ENCODE results near the gene CPN2.
A peak's percentile ranks its signal among the peaks of the same experiment; 100 is the strongest.

The CPN2 gene, protein sequence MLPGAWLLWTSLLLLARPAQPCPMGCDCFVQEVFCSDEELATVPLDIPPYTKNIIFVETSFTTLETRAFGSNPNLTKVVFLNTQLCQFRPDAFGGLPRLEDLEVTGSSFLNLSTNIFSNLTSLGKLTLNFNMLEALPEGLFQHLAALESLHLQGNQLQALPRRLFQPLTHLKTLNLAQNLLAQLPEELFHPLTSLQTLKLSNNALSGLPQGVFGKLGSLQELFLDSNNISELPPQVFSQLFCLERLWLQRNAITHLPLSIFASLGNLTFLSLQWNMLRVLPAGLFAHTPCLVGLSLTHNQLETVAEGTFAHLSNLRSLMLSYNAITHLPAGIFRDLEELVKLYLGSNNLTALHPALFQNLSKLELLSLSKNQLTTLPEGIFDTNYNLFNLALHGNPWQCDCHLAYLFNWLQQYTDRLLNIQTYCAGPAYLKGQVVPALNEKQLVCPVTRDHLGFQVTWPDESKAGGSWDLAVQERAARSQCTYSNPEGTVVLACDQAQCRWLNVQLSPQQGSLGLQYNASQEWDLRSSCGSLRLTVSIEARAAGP

DNA sequence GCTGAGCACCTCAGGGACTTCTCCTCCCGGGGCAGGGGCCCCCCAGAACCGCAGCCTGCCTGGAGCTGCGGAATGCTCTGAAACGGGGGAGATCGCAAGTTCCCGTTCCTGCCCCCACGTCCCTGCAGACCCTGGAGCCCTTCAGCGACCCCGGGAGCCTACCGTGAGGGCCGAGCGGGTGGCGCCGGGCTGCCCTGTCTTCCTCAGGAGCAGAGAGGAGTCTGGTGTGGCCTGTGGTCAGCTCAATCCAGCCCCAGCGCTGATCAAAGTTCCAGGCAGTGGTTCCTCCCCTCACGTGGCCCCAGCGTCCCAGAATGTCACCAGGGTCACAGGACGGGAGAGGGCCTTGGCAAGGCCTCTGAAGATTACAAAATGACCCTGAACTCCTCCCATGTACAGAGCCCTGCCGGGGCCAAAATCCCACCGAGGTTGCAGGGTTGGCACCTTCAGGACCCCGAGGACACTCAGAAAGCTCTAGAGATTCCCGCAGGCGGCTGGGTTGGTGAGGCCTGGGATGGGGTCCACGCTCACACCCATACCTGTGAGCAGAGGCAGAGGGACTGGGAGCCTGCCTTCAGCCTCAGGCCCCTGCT is at the start of gene CPN2:
Gene CPN2 (minus strand): TSS at position 249 of the 593 bp plus-strand sequence. CDS start 8,626 bp downstream, outside the sequence.
- DNase-seq (ENCODE audit: low spot score) = no peak

DNA sequence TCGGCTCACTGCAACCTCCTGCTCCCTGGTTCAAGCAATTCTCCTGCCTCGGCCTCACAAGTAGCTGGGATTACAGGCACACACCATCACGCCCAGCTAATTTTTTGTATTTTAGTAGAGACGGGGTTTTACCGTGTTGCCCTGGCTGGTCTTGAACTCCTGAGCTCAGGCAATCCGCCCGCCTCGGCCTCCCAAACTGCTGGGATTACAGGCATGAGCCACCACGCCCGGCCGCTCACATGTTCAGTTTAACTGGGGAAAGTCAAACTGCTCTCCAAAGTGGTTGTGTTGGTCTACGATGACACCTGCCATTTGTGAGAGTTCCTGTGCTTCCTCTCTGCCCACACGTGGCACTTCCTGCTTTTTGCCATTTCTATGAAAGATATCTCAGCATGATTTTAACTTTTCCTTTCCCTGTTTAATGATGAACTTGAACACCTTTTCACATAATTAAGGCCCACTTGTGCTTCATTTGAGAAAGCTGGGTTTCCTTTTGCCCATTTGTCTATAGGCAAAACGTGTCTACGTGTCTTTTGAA is 48.8 kb upstream of the CPN2 start:
- no peak for DNase-seq (ENCODE audit: low spot score)

- DNase-seq (ENCODE audit: low spot score) = no peak
Measured at GRCh38 chr3:194399166-194399565, 48.0 kb upstream of the CPN2 start, which contains the start of gene GP5. GP5 (minus strand) TSS chr3:194399266; CDS start chr3:194398282, 984 bp downstream.

DNA sequence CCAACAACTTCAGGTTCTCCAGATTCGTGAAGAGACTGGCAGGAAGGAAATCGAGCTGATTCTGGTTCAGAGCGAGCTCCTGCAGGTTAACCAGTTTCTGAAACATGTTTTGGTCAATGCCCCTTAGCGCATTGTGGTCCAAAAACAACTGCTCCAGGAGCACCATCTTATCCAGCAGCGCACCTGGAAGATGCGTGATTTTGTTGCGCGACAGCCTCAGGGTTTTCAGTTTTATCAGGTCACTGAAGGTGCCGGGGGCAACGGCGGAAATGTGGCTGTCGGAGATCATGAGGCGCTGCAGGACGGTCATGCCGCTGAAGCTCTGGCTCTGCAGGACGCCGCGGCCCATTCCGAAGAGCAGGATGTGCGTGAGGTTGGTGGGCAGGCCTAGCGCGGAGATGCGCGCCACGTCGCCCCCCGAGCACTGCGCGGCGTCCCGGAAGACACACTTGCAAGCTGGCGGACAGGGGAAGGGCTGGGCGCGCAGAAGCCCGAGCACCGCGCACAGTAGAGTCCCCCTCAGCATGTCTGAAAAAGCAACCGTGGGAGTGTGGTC is 46.7 kb upstream of the CPN2 start:
- peak; percentile 39 for DNase-seq (ENCODE audit: low spot score)

DNA sequence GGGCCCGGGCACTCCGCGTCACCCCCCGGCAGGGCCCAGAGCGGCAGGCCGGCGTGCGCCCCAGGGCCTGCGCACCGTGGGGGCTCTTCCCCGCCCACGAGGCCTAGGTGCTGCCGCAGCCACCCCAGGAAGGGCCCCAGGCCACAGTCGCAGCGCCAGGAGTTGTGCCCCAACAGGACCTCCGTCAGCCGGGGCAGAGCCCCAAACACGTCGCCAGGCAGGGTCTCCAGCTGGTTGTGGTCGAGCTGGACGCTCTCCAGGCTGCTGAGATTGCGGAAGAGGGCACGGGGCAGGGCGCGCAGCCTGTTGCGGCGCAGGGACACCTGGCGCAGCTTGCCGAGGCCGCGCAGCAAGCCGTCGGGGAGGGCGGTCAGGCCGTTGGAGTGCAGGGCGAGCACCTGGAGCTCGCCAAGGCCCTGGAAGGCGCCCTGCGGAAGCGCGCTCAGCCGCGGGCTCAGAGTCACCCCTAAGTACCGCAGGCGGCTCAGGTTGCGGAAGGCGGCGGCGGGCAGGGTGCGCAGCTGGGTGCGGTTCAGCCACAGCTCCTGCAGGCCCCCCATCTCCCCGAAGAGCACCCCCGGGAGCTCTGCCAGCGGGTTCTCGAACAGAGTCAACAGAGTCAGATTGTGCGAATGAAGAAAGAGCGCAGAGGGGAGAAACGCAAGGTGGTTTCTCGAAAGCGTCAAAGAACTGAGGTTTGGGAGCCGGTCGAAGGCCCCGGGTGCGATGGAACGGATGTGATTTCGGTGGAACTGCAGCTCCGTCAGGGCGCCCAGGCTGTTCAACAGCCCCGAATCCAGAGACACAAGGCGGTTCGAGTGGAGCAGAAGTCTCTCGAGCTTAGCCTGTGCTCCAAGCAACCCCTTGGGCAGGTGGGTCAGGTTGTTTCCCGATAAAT is 46.0 kb upstream of the CPN2 start:
- peak; percentile 37 for DNase-seq (ENCODE audit: low spot score)

DNA sequence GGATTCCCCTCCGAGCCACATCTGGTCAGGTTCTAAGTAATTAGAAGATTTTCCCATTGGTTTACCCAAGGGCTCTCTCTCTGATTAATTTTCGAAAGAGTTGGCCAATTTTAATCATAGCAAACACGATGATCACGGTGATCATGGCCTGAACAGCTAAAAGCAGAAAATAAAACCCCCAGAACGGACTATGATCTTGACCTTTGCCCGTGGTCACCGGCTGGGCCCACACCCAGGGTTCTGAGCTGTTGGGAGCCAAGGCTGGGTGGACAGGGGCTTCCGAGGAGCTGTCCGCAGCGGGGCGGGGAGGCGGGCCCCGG is 45.4 kb upstream of the CPN2 start:
- no peak for DNase-seq (ENCODE audit: low spot score)

- peak; percentile 72 for DNase-seq (ENCODE audit: low spot score)
Measured at GRCh38 chr3:194395778-194396538, 44.8 kb upstream of the CPN2 start.

GRCh38 chr3:194395212-194395611 is 44.1 kb upstream of the CPN2 start:
- no peak for DNase-seq (ENCODE audit: low spot score)

DNA sequence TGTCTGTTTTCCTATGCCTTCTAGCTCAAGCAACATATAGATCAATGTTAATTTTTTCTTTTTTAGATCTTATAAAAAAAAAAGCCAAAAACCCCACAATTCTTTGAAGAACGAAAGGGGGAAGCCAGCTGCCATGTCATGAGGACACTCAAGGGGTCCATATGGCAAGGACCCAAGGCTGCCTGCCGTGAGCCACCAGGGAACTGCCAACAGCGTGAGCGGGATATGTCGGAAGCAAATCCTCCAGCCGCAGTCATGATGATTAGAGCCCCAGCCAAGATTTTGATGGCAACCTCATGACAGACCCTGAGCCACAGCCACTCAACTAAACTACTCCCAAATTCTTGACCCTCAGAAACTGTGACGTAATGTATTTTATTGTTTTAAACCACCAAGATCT is 41.4 kb upstream of the CPN2 start:
- no peak for DNase-seq (ENCODE audit: low spot score)

DNA sequence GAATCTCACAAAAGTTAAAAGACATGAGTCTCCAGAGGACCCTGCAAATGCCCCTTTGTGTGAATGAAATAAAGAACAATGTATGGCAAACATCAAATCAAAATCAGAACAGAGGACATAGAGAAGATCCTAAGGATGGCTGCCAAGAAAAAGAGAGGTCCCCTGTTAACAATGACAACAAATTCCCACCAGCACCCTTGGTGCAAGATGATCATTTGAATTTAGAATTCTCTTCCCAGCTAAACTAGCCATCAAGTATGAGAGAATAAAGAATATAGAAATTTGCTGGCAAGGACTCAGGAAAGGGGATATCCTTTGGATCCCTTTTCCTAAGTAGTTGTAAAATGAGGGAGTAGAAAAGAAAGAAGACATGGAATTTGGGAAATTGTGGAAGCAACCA is 39.7 kb upstream of the CPN2 start:
- no peak for DNase-seq (ENCODE audit: low spot score)

DNA sequence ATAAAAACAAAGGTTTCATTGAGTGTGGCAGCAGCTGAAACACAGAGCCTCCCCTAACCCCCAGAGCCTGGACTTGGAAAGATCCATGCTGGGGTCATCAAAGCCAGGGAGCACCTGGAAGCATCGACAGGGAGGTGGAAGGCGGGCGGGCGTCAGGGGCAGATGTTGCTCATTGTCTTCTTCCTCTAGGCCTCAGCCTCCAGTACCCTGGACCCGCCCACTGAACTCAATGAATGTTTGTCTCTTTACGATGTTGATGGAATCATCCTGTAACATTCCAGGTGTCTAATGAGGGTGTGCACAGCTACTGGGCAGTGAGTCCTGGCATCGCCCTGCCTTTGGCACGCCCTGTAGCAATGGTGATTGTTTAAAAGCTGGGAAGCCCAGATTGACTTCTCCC is 38.1 kb upstream of the CPN2 start:
- DNase-seq (ENCODE audit: low spot score) = no peak

- DNase-seq (ENCODE audit: low spot score) = no peak
Measured at GRCh38 chr3:194387926-194388418, 36.8 kb upstream of the CPN2 start.

- DNase-seq (ENCODE audit: low spot score) = no peak
Measured at GRCh38 chr3:194387276-194387675, 36.1 kb upstream of the CPN2 start.

DNA sequence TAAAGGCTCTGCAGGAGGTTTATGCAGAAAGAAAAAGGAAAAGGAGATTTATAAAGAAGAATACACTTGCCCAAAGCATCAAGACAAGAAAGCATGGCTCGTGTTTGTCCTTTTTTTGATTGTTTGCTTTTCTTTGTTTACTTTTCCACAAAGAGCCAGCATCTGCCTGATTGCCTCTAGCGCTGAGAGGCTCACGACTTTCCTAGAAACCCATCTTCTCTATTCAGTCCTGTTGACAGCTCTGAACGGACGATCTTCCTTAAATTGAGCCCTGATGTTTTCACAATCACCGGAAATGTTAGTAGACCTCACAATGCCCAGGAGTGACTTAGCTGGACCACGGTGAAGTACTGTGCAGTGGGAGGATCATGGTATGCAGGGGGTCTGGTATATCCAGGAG is 35.5 kb upstream of the CPN2 start:
- no peak for DNase-seq (ENCODE audit: low spot score)

DNA sequence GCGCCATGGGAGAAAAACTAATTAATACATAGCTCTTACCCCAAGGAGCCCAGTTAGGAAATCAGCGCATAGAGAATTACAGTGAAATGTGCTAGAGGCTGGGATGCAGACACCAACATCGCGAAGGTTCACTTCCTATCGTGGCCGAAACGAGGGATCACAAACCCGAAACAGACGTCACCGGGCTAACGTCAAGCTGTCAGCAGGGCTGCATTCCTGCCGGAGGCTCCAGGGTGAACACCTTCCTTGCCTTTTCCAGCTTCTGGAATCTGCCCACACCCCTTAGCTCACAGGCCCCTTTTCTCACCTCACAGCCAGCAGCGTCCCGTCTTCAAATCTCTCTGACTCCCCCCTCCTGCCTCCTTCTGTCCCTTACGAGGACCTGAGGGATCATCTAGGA is 34.9 kb upstream of the CPN2 start:
- DNase-seq (ENCODE audit: low spot score) = no peak

DNA sequence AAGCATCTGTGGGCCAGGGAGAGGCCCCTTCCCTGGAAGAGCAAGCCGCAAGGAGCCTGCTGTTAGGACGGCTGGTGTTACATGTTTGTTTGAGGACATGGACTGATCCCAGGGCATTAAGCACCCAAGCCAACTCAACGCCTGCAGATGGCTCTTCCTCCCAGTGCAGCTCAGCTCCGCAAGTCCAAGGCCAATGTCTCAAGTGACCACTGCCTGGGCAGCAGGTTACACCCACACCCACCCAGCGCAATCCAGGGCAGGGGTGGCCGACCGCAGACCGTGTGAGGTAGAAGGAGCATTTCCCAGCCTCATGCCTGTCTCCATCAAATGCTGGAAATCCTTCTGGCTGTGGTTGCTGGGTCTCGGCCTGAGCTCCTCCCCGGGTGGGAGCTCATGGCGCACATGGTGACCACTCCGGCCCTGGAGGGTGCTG is 33.5 kb upstream of the CPN2 start:
- no peak for DNase-seq (ENCODE audit: low spot score)

DNA sequence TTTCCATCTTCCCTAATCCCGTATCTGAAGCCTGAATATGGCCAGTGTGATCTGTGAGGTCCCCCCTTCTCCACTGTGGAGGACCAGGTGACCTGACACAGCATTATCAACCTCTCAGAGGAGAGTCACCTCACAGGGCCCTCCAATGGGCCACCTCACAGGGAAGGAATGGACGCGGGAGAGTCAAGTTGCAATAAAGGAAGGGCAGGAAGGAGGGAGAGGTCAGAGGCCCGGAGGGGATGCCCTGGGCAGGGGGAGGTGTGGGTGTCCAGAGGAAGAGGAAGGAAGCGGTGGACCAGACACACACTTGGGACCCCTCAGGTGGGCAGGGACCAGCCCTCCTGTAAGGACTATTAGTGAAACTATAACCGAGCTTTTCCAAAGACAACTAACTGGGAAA is 33.0 kb upstream of the CPN2 start:
- DNase-seq (ENCODE audit: low spot score) = no peak

DNA sequence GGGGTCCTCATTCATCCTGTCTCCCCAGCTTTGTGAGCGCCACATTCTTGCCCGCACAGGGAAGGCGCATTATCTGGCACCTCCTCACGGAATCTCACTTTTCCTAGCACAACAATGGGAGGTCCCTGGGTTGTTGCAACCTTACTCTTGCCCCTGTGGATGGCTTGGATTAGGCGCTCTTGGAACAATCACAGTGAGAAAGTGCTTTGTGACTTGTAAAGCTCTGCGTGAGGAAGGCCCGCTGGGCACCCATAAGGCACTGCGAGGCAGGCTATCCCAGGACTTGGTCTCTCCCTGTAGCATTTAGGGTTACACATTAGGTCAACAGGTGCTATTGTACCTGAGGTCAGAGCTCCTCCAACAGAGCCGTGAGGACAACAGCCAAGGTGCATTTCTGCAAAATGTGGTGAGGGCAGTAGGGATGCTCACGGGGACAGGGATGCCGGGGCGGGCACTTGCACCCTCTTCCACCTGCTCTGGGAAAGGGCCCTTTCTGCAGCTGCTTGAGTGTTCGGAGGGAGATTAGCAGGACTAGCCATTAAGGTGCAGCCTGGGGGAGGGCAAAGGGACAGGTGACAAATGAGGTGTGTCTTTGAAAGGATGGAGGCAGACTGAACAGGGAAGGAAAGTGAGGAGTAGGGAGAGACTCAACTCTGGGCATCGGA is 32.3 kb upstream of the CPN2 start:
- DNase-seq (ENCODE audit: low spot score) = no peak

- no peak for DNase-seq (ENCODE audit: low spot score)
Measured at GRCh38 chr3:194382892-194383223, 31.7 kb upstream of the CPN2 start.

DNA sequence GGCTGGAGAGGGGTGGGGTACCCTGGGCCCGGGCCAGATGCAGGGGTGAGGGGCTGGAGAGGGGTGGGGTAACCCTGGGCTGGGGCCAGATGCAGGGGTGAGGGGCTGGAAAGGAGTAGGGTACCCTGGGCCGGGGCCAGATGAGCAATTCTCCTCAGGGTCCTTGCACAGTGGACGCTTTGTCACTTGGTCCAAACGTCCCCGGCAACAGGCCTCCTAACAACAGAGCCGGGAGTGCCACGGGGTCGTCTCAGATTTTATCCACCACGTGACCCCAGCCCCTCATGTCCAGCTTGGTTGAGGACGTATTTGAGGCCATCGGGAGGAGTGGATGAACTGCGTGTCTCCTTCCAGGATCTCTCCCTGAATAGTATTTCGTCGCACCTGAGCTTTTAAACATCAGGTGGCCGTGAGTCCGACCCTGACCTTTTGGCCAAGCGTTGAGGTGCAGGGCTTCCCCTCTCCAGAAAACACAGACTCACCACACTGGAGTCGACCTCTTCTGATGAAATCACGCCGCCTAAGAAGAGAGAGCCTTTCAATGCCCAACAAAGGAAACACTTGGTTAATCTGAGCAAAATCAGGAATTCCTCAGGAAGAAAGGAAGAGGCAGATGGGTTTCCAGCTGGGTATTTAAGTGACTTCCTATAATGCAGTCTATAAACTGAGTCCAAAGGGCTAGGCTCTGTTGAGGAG is 31.2 kb upstream of the CPN2 start:
- no peak for DNase-seq (ENCODE audit: low spot score)

All from CD4-positive, alpha-beta T cell treated with Interleukin-6 at 100 ng/mL for 8 hours (primary cell).